Measurements from ENCODE around the gene RNF13.

RNF13 gene

GRCh38 chr3:149989307-149989706 is 176.3 kb downstream of the RNF13 start:
- ATAC-seq = no peak
- TF ChIP-seq GLIS3 (CRISPR knock-in tag; IDR thresholded peaks at IDR 0.05) (no peak), BACH2 (CRISPR knock-in tag; IDR thresholded peaks at IDR 0.05; ENCODE audit: borderline replicate concordance) (no peak), ARNTL (CRISPR knock-in tag; IDR thresholded peaks at IDR 0.05; ENCODE audit: borderline replicate concordance, low read depth) (no peak), ISL1 (CRISPR knock-in tag; IDR thresholded peaks at IDR 0.05) (no peak), TOX (CRISPR knock-in tag; IDR thresholded peaks at IDR 0.05; ENCODE audit: borderline replicate concordance) (no peak)

GRCh38 chr3:149990423-149990948 is 177.5 kb downstream of the RNF13 start:
- peak; percentile 40; the same call in 1 of the 3 replicates for ATAC-seq
- TF ChIP-seq OSR1 (CRISPR knock-in tag; IDR thresholded peaks at IDR 0.05) = no peak
- TF ChIP-seq ZC3H10 (CRISPR knock-in tag; IDR thresholded peaks at IDR 0.05) = no peak
- no peak for TF ChIP-seq ZFP30 (CRISPR knock-in tag; IDR thresholded peaks at IDR 0.05)
- TF ChIP-seq CSRNP3 (CRISPR knock-in tag; IDR thresholded peaks at IDR 0.05) = no peak
- TF ChIP-seq ZNF70 (CRISPR knock-in tag; IDR thresholded peaks at IDR 0.05) = no peak
- TF ChIP-seq POU6F1 (CRISPR knock-in tag; IDR thresholded peaks at IDR 0.05; ENCODE audit: borderline replicate concordance, low read depth) = no peak
- TF ChIP-seq BACH2 (CRISPR knock-in tag; IDR thresholded peaks at IDR 0.05; ENCODE audit: borderline replicate concordance) = no peak
- TF ChIP-seq CREB5 (CRISPR knock-in tag; IDR thresholded peaks at IDR 0.05; ENCODE audit: low read depth) = no peak
- TF ChIP-seq ESRRG (CRISPR knock-in tag; IDR thresholded peaks at IDR 0.05) = no peak
- no peak for TF ChIP-seq RARB (CRISPR knock-in tag; IDR thresholded peaks at IDR 0.05)
- no peak for TF ChIP-seq SNAI2 (CRISPR knock-in tag; IDR thresholded peaks at IDR 0.05)
- no peak for TF ChIP-seq PPARA (CRISPR knock-in tag; IDR thresholded peaks at IDR 0.05; ENCODE audit: borderline replicate concordance)
- TF ChIP-seq PATZ1 (CRISPR knock-in tag; IDR thresholded peaks at IDR 0.05; ENCODE audit: borderline replicate concordance) = no peak
- no peak for TF ChIP-seq CSDC2 (CRISPR knock-in tag; IDR thresholded peaks at IDR 0.05)
- no peak for TF ChIP-seq ZNF565 (CRISPR knock-in tag; conservative IDR thresholded peaks at IDR 0.05; ENCODE audit: low read depth)

GRCh38 chr3:149992416-149993058 is 179.5 kb downstream of the RNF13 start:
- ATAC-seq = no peak
- no peak for TF ChIP-seq GLIS3 (CRISPR knock-in tag; IDR thresholded peaks at IDR 0.05)
- TF ChIP-seq PPARA (CRISPR knock-in tag; IDR thresholded peaks at IDR 0.05; ENCODE audit: borderline replicate concordance) = no peak
- TF ChIP-seq OSR1 (CRISPR knock-in tag; IDR thresholded peaks at IDR 0.05) = no peak
- no peak for TF ChIP-seq ZNF70 (CRISPR knock-in tag; IDR thresholded peaks at IDR 0.05)
- no peak for TF ChIP-seq RARB (CRISPR knock-in tag; IDR thresholded peaks at IDR 0.05)
- TF ChIP-seq ESRRG (CRISPR knock-in tag; IDR thresholded peaks at IDR 0.05) = no peak

GRCh38 chr3:149998946-149999345 is 185.9 kb downstream of the RNF13 start:
- ATAC-seq = no peak
- TF ChIP-seq ZNF8 (CRISPR knock-in tag; IDR thresholded peaks at IDR 0.05) (peak; percentile 85), SNAI2 (CRISPR knock-in tag; IDR thresholded peaks at IDR 0.05) (no peak)

- no peak for ATAC-seq
- no peak for TF ChIP-seq POU6F1 (CRISPR knock-in tag; IDR thresholded peaks at IDR 0.05; ENCODE audit: borderline replicate concordance, low read depth)
- TF ChIP-seq ZNF565 (CRISPR knock-in tag; conservative IDR thresholded peaks at IDR 0.05; ENCODE audit: low read depth) = no peak
- TF ChIP-seq PPARA (CRISPR knock-in tag; IDR thresholded peaks at IDR 0.05; ENCODE audit: borderline replicate concordance) = no peak
- TF ChIP-seq ZFP3 (CRISPR knock-in tag; IDR thresholded peaks at IDR 0.05) = no peak
- TF ChIP-seq ZFP30 (CRISPR knock-in tag; IDR thresholded peaks at IDR 0.05) = no peak
- no peak for TF ChIP-seq CREB5 (CRISPR knock-in tag; IDR thresholded peaks at IDR 0.05; ENCODE audit: low read depth)
- TF ChIP-seq TCF4 (CRISPR knock-in tag; IDR thresholded peaks at IDR 0.05; ENCODE audit: borderline replicate concordance) = no peak
- no peak for TF ChIP-seq ZNF8 (CRISPR knock-in tag; IDR thresholded peaks at IDR 0.05)
- no peak for TF ChIP-seq ZC3H10 (CRISPR knock-in tag; IDR thresholded peaks at IDR 0.05)
- no peak for TF ChIP-seq CSDC2 (CRISPR knock-in tag; IDR thresholded peaks at IDR 0.05)
- no peak for TF ChIP-seq ARNTL (CRISPR knock-in tag; IDR thresholded peaks at IDR 0.05; ENCODE audit: borderline replicate concordance, low read depth)
- no peak for TF ChIP-seq GLIS3 (CRISPR knock-in tag; IDR thresholded peaks at IDR 0.05)
- no peak for TF ChIP-seq ZNF70 (CRISPR knock-in tag; IDR thresholded peaks at IDR 0.05)
- TF ChIP-seq OSR1 (CRISPR knock-in tag; IDR thresholded peaks at IDR 0.05) = no peak
- no peak for TF ChIP-seq SNAI2 (CRISPR knock-in tag; IDR thresholded peaks at IDR 0.05)
- TF ChIP-seq ESRRG (CRISPR knock-in tag; IDR thresholded peaks at IDR 0.05) = no peak
Measured at GRCh38 chr3:149999421-149999820, 186.4 kb downstream of the RNF13 start.

Measured in SK-N-SH treated with all-trans-retinoic acid at 6 μM for 48 hours (cell line).